PFSK-1 (cell line): ENCODE data around the gene CLSTN1.

Source experiments
- FOXP2 ChIP-seq: optimal IDR thresholded peaks from 2 replicates; pipeline ENCODE3; 2011; ENCODE audit warnings: borderline replicate concordance, control low read depth, inconsistent platforms; ENCODE audit not compliant: insufficient read depth; ENCODE audit errors: extremely low read length, extremely low read depth
- POLR2AphosphoS5 ChIP-seq: IDR thresholded peaks from 2 replicates; pipeline ENCODE4 v1.6.1; 2012; ENCODE audit warnings: low read depth, mild to moderate bottlenecking, control low read depth, low read length, moderate library complexity
- SIN3A ChIP-seq: IDR thresholded peaks from 2 replicates; pipeline ENCODE4 v1.6.1; 2012; ENCODE audit warnings: mild to moderate bottlenecking, low read length, moderate library complexity, borderline replicate concordance; ENCODE audit not compliant: insufficient read depth
- TAF1 ChIP-seq: IDR thresholded peaks from 2 replicates; pipeline ENCODE4 v1.6.1; 2012; ENCODE audit warnings: low read length, control low read depth, borderline replicate concordance; ENCODE audit not compliant: insufficient read depth
- TF ChIP-seq, protein P1 (sequence below), 2 experiments: IDR thresholded peaks; 2 replicates each; pipeline versions ENCODE4 v1.6.1 to v1.8.0; 2011 to 2012; ENCODE audit warnings: low read depth in 2 of 2, low read length in 2 of 2, control low read depth in 1 of 2, inconsistent platforms in 1 of 2, mild to moderate bottlenecking in 1 of 2, moderate library complexity in 1 of 2; ENCODE audit not compliant: insufficient read depth in 1 of 2

CLSTN1 gene

DNA sequence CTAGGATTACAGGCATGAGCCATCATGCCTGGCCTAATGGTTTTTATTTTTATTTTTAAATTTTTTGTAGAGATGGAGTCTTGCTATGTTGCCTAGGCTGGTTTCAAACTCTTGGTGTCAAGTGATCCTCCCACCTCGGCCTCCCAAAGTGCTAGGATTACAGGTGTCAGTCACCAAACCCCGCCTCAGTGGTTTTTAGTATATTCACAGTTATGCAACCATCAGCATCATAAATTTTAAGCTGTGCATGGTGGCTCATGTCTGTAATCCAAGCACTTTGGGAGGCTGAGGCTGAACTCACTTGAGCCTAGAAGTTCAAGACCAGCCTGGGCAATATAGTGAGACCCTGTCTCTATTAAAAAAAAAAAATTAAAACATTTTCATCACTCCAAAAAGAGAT lies 143.7 kb downstream of the CLSTN1 start:
- TF ChIP-seq POLR2AphosphoS5 (no peak), TAF1 (no peak), SIN3A (no peak), FOXP2 (no peak)
- TF ChIP-seq, protein P1, sequence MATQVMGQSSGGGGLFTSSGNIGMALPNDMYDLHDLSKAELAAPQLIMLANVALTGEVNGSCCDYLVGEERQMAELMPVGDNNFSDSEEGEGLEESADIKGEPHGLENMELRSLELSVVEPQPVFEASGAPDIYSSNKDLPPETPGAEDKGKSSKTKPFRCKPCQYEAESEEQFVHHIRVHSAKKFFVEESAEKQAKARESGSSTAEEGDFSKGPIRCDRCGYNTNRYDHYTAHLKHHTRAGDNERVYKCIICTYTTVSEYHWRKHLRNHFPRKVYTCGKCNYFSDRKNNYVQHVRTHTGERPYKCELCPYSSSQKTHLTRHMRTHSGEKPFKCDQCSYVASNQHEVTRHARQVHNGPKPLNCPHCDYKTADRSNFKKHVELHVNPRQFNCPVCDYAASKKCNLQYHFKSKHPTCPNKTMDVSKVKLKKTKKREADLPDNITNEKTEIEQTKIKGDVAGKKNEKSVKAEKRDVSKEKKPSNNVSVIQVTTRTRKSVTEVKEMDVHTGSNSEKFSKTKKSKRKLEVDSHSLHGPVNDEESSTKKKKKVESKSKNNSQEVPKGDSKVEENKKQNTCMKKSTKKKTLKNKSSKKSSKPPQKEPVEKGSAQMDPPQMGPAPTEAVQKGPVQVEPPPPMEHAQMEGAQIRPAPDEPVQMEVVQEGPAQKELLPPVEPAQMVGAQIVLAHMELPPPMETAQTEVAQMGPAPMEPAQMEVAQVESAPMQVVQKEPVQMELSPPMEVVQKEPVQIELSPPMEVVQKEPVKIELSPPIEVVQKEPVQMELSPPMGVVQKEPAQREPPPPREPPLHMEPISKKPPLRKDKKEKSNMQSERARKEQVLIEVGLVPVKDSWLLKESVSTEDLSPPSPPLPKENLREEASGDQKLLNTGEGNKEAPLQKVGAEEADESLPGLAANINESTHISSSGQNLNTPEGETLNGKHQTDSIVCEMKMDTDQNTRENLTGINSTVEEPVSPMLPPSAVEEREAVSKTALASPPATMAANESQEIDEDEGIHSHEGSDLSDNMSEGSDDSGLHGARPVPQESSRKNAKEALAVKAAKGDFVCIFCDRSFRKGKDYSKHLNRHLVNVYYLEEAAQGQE (IDR thresholded peaks at IDR 0.05; ENCODE audit: insufficient read depth in 1 of 2, low read depth in 2 of 2, low read length in 2 of 2) = no peak
